ENCODE results near the gene C11orf52.
"Not testable (repeated sequence)": the region's sequence is repeated elsewhere in the genome, so short reads cannot be mapped to it uniquely, and the experiment has no call there.

Gene C11orf52

DNA sequence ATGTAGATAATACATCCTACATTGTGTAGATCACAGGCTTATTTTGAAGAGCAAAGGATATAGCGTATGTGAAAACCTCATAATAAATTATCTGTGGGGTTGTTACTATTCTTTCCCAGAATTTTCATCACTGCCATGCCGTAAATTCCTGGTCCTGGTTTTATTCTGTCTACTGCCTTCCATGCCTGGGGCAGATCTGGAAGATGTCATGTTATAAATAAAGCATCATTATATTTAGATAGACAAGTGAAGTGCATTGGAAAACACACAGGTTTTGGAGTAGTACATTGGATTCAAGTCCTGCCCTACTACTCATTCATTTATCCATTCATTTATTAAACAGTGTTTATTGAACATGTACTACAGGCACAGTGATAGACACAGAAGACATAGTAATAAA is 2.2 kb downstream of the C11orf52 start:
- no peaks in the 10 kb centered on the region for H4K20me1 ChIP-seq
- no peaks in the 10 kb centered on the region for H3K27me3 ChIP-seq
- H3K4me3 ChIP-seq = no peak overlapping the region
- no peaks in the 10 kb centered on the region for H3K36me3 ChIP-seq
- no peaks in the 10 kb centered on the region for H3K9me3 ChIP-seq (replicated peaks in 1 of 11)
- no peak overlapping the region for H3K27ac ChIP-seq
- no peak overlapping the region for H3K4me2 ChIP-seq
- peaks cover 13 to 35% (median 20%) of the 10 kb centered on the region in 10 experiments; a peak in 19 of 20 replicates for H3K4me1 ChIP-seq
- no peak for TF ChIP-seq Cebpa-rat (IDR thresholded peaks at IDR 0.05)
- no peak overlapping the region for H3K9ac ChIP-seq

DNA sequence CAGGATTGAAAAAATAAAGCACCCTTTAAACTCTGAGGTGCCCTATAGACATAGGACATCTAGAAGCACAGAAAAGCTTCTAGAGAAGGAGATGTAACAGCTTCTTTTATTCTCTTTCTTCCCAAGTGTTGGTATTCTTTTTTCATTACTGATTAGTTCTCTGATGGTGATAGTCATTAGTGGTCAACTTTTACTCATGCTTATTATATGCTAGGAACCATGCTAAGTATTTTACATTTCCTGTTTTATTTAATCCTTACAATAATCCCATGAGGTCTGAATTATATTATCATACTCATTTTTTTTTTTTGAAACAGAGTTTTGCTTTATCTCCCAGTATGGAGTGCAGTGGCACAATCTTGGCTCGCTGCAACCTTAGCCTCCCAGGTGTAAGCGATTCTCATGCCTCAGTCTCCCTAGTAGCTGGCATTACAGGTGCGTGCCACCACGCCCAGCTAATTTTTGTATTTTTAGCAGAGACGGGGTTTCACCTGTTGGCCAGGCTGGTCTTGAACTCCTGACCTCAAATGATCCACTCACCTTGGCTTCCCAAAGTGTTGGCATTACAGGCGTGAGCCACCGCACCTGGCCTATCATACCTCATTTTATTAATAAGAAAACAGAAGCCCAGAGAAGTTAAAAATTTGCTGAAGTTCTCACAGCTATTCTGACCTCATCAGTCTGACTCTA is 3.0 kb downstream of the C11orf52 start:
- H3K27me3 ChIP-seq = no peaks in the 10 kb centered on the region
- no peak overlapping the region for H3K27ac ChIP-seq
- no peaks in the 10 kb centered on the region for H3K9me3 ChIP-seq (replicated peaks in 1 of 11)
- H3K4me1 ChIP-seq = peaks cover 20 to 43% (median 27%) of the 10 kb centered on the region in 10 experiments
- peak overlapping the region in 3 of 11 experiments; percentile 39 to 68 (median 48); a peak in 4 of 22 replicates for H3K4me2 ChIP-seq
- no peak overlapping the region for H3K9ac ChIP-seq
- TF ChIP-seq Cebpa-rat (IDR thresholded peaks at IDR 0.05) = no peak
- H3K4me3 ChIP-seq = no peak overlapping the region
- H4K20me1 ChIP-seq = no peaks in the 10 kb centered on the region
- H3K36me3 ChIP-seq = no peaks in the 10 kb centered on the region

DNA sequence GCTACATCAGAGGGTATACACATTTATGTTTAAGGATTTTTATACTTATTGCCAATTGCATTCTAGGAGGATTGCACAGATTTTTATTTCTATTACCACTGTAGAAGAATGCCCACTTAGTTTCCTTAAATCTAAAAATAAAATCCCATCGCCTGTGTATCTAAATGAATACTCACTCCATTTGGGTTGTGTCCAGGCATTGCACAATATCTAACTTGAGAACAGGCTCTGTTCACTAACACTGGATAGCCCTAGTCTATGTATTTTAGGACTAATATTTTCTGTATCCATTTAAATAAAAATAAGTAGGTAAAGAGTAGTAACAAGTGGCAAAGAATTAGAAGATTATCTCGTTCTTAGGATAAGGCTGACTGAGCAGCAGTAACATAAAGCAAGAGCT is 4.1 kb downstream of the C11orf52 start:
- Histone ChIP-seq H3K4me2 (peak overlapping the region in 6 of 11 experiments; percentile 4 to 68 (median 48); a peak in 10 of 22 replicates), H3K36me3 (no peaks in the 10 kb centered on the region), H3K9me3 (replicated peaks in 1 of 11) (no peaks in the 10 kb centered on the region), H3K9ac (no peak overlapping the region), H3K27ac (peak overlapping the region in 3 of 11 experiments; percentile 24 to 46 (median 31); a peak in 4 of 22 replicates), H3K27me3 (no peaks in the 10 kb centered on the region), H3K4me1 (peaks cover 27 to 50% (median 33%) of the 10 kb centered on the region in 10 experiments), H3K4me3 (no peak overlapping the region), H4K20me1 (no peaks in the 10 kb centered on the region)
- peak in 3 of 11 experiments; percentile 19 to 76 (median 32); a peak in 3 of 22 replicates for TF ChIP-seq Cebpa-rat (IDR thresholded peaks at IDR 0.05)

DNA sequence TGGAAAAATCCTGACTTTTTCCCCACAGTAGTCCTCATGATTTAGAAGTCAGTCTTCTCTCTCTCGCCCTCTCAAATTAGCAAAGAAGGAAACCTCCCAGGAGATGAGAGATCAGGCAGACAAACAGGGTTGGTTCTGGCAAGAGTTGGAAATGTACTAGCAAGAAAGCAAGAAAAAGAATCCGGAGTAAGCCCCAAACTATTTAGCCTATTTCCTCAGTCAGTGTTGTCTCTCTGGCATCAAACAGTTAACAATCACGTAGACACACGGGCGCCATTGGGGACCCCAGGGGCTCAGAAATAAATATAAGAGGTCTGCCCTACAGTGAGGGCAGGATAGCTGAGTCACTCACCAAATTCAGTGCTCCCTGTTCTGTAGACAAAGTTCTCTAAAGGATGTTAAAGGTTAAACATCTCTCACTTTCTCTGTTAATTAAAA is 4.7 kb downstream of the C11orf52 start:
- Histone ChIP-seq H3K9me3 (replicated peaks in 1 of 11) (no peaks in the 10 kb centered on the region), H3K27me3 (no peaks in the 10 kb centered on the region), H3K4me2 (peak overlapping the region in 7 of 11 experiments; percentile 2 to 68 (median 47); a peak in 10 of 22 replicates), H3K27ac (peak overlapping the region in 3 of 11 experiments; percentile 24 to 46 (median 31); a peak in 5 of 22 replicates), H3K4me1 (peaks cover 29 to 50% (median 33%) of the 10 kb centered on the region in 10 experiments), H3K9ac (no peak overlapping the region), H3K4me3 (no peak overlapping the region), H4K20me1 (no peaks in the 10 kb centered on the region), H3K36me3 (no peaks in the 10 kb centered on the region)
- no peak for TF ChIP-seq Cebpa-rat (IDR thresholded peaks at IDR 0.05)

DNA sequence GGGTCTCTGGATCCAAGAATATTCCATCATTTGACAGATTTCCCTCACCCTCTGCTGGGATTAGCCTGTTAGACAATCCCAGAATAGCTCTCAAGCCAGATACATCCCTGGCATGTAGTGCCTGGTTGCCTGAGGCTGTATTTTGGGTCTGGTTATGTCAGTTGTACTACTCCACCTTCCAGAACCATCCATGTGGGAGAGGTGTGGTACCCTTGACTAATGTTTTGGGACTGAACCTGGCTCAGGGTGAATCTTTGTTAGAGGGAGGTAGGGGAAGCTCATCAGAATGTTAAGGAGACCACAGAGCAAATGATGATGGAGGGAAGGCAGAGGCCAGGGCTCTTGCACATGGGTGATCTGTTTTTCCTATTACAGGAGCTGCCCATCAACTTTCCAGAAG is 5.2 kb downstream of the C11orf52 start:
- H4K20me1 ChIP-seq = no peaks in the 10 kb centered on the region
- peak overlapping the region in 3 of 11 experiments; percentile 47 to 68 (median 55); a peak in 5 of 22 replicates for H3K4me2 ChIP-seq
- H3K36me3 ChIP-seq = no peaks in the 10 kb centered on the region
- peak overlapping the region in 1 of 11 experiments; percentile 31; a peak in 1 of 22 replicates for H3K27ac ChIP-seq
- H3K9ac ChIP-seq = no peak overlapping the region
- H3K4me3 ChIP-seq = no peak overlapping the region
- no peaks in the 10 kb centered on the region for H3K9me3 ChIP-seq (replicated peaks in 1 of 11)
- TF ChIP-seq Cebpa-rat (IDR thresholded peaks at IDR 0.05) = no peak
- peaks cover 23 to 45% (median 31%) of the 10 kb centered on the region in 10 experiments for H3K4me1 ChIP-seq
- H3K27me3 ChIP-seq = no peaks in the 10 kb centered on the region

DNA sequence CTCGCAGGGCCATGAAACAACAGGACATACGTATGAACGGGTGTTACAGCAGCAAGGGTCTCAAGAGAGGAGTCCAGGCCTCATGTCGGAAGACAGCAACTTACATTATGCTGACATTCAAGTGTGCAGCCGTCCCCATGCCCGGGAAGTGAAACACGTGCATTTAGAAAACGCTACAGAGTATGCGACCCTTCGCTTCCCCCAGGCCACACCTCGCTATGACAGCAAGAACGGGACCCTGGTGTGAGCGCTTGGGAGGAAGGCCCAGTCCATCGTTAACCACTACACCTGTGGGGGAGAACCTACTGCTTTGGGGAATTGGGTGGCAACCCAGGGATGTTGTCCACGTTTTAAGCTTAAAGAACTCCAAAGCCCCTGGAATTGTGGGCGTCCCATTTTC is 7.2 kb downstream of the C11orf52 start:
- Histone ChIP-seq H3K36me3 (no peaks in the 10 kb centered on the region), H3K27ac (peak overlapping the region in 9 of 11 experiments; percentile 74 to 86 (median 77); a peak in 17 of 22 replicates), H3K4me2 (peak overlapping the region; percentile 66 to 87 (median 81)), H3K4me1 (peaks cover 19 to 43% (median 30%) of the 10 kb centered on the region in 10 experiments), H3K4me3 (peak overlapping the region in 6 of 10 experiments; percentile 50 to 70 (median 58); a peak in 8 of 20 replicates), H3K27me3 (no peaks in the 10 kb centered on the region), H4K20me1 (no peaks in the 10 kb centered on the region), H3K9me3 (replicated peaks in 1 of 11) (no peaks in the 10 kb centered on the region), H3K9ac (peak overlapping the region in 5 of 11 experiments; percentile 70 to 81 (median 75); a peak in 7 of 22 replicates)
- TF ChIP-seq Cebpa-rat (IDR thresholded peaks at IDR 0.05) = no peak

DNA sequence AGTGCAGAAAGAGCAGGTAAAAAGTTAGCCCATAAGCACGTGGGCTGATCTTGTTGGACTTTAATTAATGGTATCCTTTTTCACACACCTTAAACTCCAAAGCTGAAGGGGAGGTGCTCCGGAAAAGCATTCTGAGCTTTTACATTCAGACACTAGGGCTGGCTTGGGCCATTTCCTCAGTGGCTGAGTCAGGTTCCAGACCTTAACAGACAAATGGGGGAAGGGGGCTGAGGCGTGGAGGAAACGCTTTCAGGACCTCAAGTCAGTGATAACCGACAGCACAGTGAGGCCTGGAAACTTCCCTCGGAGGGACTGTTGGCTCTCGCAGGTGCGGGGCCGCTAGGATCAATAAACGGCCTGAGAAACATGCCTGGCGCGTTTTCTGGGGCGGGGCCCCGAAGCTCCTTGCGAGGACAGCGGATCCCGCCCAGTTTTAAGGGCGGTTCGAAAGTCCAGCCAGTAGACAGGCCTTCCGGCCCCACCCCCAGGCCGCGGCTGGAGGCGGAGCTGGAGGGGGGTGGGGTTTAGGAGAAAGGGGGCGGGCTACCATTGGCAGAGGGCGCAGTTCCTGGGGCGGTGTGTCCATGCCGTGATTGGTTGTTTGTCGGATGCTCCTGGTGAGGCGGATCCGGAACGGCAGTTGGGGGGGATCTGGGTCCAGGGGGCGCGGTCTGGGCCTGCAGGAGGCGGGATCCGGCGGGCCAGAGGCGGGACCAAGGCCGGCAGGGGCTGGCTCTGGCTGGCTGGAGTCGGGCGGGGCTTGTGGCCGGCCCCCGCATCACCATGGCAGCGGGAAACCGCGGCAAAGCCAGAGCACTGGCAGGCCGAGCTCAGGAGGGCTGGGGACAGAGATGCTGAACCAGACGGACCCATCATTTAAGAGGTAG is 8.0 kb downstream of the C11orf52 start:
- Histone ChIP-seq H3K4me3 (peak overlapping the region; percentile 50 to 70 (median 56)), H3K9me3 (replicated peaks in 1 of 11) (no peaks in the 10 kb centered on the region)
- no peak for TF ChIP-seq Cebpa-rat (IDR thresholded peaks at IDR 0.05)

DNA sequence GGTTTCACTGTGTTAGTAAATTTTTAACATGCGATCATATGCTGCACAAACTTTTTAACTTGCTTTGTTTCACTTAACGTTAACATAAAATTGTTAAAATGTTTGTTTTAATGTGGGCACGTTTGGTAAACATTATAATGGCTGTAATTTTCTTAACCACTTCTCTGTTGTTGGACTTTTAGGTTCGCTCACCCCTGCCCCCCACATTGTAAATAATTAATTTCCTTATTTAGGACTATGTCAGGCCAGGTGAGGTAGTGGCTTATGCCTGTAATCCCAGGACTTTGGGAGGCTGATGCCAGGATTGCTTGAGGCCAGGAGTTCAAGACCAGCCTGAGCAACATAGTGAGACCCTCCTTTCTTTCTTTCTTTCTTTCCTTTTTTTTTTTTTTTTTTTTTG is 11.8 kb downstream of the C11orf52 start:
- Histone ChIP-seq H3K4me1 (peaks cover 16 to 28% (median 23%) of the 10 kb centered on the region in 10 experiments), H3K27me3 (no peaks in the 10 kb centered on the region), H3K36me3 (no peaks in the 10 kb centered on the region), H3K9ac (no peak overlapping the region), H3K27ac (no peak overlapping the region), H3K4me3 (no peak overlapping the region), H4K20me1 (no peaks in the 10 kb centered on the region), H3K9me3 (replicated peaks in 1 of 11) (no peaks in the 10 kb centered on the region), H3K4me2 (no peak overlapping the region)
- no peak for TF ChIP-seq Cebpa-rat (IDR thresholded peaks at IDR 0.05)

More for the DNA sequence above, 8.0 kb downstream of the C11orf52 start:
- no peaks in the 10 kb centered on the region for H4K20me1 ChIP-seq
- peak overlapping the region; percentile 16 to 86 (median 76); a peak in 21 of 22 replicates for H3K27ac ChIP-seq
- H3K4me1 ChIP-seq = peaks cover 19 to 42% (median 29%) of the 10 kb centered on the region in 10 experiments
- H3K27me3 ChIP-seq = no peaks in the 10 kb centered on the region
- peak overlapping the region; percentile 76 to 94 (median 86) for H3K4me2 ChIP-seq
- H3K36me3 ChIP-seq = no peaks in the 10 kb centered on the region
- peak overlapping the region; percentile 67 to 81 (median 75); a peak in 21 of 22 replicates for H3K9ac ChIP-seq

DNA sequence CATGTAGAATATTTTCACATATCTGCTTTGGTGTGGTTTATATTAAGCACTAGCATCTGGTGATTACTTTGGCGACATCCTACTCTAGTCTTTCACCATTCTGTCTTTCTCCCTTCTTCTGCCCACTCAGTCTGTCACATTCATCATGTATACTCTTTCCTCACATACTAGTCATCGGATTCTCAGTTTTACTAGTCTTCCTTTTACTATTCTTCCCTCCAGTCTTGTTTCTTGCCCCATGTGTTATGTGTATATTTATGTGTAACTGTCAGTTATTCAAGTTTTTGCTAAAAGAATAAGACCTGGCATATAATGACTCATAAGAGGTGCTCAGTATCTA is 13.9 kb downstream of the C11orf52 start:
- H3K9me3 ChIP-seq (replicated peaks in 1 of 11) = no peaks in the 10 kb centered on the region
- no peak overlapping the region for H3K9ac ChIP-seq
- H3K27ac ChIP-seq = no peak overlapping the region
- peaks cover 0 to 20% (median 10%) of the 10 kb centered on the region in 11 experiments; a peak in 14 of 22 replicates for H3K27me3 ChIP-seq
- H3K4me2 ChIP-seq = no peak overlapping the region
- H4K20me1 ChIP-seq = no peaks in the 10 kb centered on the region
- H3K36me3 ChIP-seq = no peaks in the 10 kb centered on the region
- H3K4me3 ChIP-seq = no peak overlapping the region
- peaks cover 23 to 32% (median 28%) of the 10 kb centered on the region in 10 experiments for H3K4me1 ChIP-seq
- TF ChIP-seq Cebpa-rat (IDR thresholded peaks at IDR 0.05) = no peak

DNA sequence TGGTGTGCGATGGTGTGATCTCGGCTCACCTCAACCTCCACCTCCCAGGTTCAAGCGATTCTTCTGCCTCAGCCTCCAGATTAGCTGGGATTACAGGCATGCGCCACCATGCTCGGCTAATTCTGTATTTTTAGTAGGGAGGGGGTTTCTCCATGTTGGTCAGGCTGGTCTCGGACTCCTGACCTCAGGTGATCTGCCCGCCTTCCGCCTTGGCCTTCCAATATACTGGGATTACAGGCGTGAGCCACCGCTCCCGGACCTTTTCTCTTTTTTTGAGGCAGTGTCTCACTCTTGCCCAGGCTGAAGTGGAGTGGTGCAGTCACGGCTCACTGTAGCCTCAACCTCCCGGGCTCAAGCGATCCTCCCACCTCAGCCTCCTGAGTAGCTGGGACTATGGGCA is 14.5 kb downstream of the C11orf52 start:
- not testable (repeated sequence) for H3K36me3 ChIP-seq; H3K27ac ChIP-seq; H3K4me2 ChIP-seq; H3K9me3 ChIP-seq (replicated peaks in 1 of 11); H3K4me3 ChIP-seq; H3K9ac ChIP-seq; H4K20me1 ChIP-seq
- Histone ChIP-seq H3K4me1 (peaks cover 28 to 34% (median 32%) of the 10 kb centered on the region in 10 experiments), H3K27me3 (peaks cover 0 to 26% (median 15%) of the 10 kb centered on the region in 11 experiments; a peak in 14 of 22 replicates)
